IMR-90 (cell line): ENCODE results near the gene KRTAP10-9. TPM values are rescaled to one million over a fixed set of nuclear protein-coding genes. Genes with fewer than 3 reads are reported as not detected.

Experiments
- ATAC-seq: fragments of 200-7000 bp; cut with Tn5 transposase; 2 replicates; pipeline ENCODE4 v1.9.1; 2020; ENCODE audit warnings: low read depth, mild to moderate bottlenecking, moderate library complexity
- BruUV-seq: library from RNA; stranded (reverse); fragments of 400-500 nt; replicated peaks from 2 replicates; lab custom pipeline; 2021; lab: Mats Ljungman, UMichigan
- CTCF ChIA-PET: fragments of 300-600 bp; formaldehyde crosslinking; extraction: SDS; loops from one replicate; lab custom pipeline; 2021; ENCODE audit warnings: antibody characterized with exemption; lab: Yijun Ruan, JAX
- POLR2A ChIA-PET: fragments of 300-600 bp; sonication (Branson Sonifier 250); formaldehyde crosslinking; loops from one replicate; lab custom pipeline; 2022; ENCODE audit warnings: antibody characterized with exemption; ENCODE audit not compliant: unreplicated experiment; lab: Charles Lee
- DNase-seq: peaks from one replicate; pipeline ENCODE4 v3.0.0; 2013
- H2AFZ ChIP-seq: replicated peaks from 2 replicates; pipeline ENCODE3; 2013; ENCODE audit warnings: low read length, mild to moderate bottlenecking; ENCODE audit not compliant: poor library complexity
- H2AK5ac ChIP-seq: 2 replicates; pipeline ENCODE4 v1.6.1; 2013; ENCODE audit warnings: low read depth, low read length, inconsistent platforms
- H2AK9ac ChIP-seq: replicated peaks from 2 replicates; pipeline ENCODE3; 2013; ENCODE audit warnings: mild to moderate bottlenecking, low read depth, low read length, moderate library complexity; ENCODE audit not compliant: poor library complexity
- H2BK120ac ChIP-seq: 2 replicates; pipeline ENCODE4 v1.6.1; 2013; ENCODE audit warnings: low read depth, low read length, inconsistent platforms
- H2BK15ac ChIP-seq: 3 replicates; pipeline ENCODE4 v1.6.1; 2013; ENCODE audit warnings: low read depth, low read length, inconsistent platforms
- H2BK20ac ChIP-seq: 2 replicates; pipeline ENCODE4 v1.6.1; 2013; ENCODE audit warnings: low read depth, mild to moderate bottlenecking, inconsistent platforms, low read length, moderate library complexity
- H2BK5ac ChIP-seq: 2 replicates; pipeline ENCODE4 v1.6.1; 2013; ENCODE audit warnings: mild to moderate bottlenecking, low read depth, low read length, inconsistent platforms; ENCODE audit not compliant: poor library complexity, severe bottlenecking
- H3K14ac ChIP-seq: replicated peaks from 2 replicates; pipeline ENCODE4 v1.6.1; 2013; ENCODE audit warnings: low read depth, low read length, inconsistent platforms
- H3K18ac ChIP-seq: 2 replicates; pipeline ENCODE4 v1.6.1; 2013; ENCODE audit warnings: low read depth, low read length, control low read depth
- H3K23ac ChIP-seq: 2 replicates; pipeline ENCODE4 v1.6.1; 2013; ENCODE audit warnings: low read depth, low read length, inconsistent platforms
- H3K27ac ChIP-seq: 2 replicates; pipeline ENCODE4 v1.5.1; 2013; ENCODE audit warnings: mild to moderate bottlenecking, control low read depth, low read length; ENCODE audit not compliant: insufficient read depth
- H3K27me3 ChIP-seq: 2 replicates; pipeline ENCODE4 v1.6.1; 2013; ENCODE audit warnings: low read length; ENCODE audit not compliant: control insufficient read depth, insufficient read depth
- H3K36me3 ChIP-seq: 2 replicates; pipeline ENCODE4 v1.6.1; 2013; ENCODE audit warnings: low read length, mixed read lengths; ENCODE audit not compliant: control insufficient read depth, insufficient read depth
- H3K4ac ChIP-seq: 2 replicates; pipeline ENCODE4 v1.6.1; 2013; ENCODE audit warnings: low read depth, low read length, inconsistent platforms
- H3K4me1 ChIP-seq: 2 replicates; pipeline ENCODE4 v1.6.1; 2013; ENCODE audit warnings: low read length, mixed read lengths; ENCODE audit not compliant: control insufficient read depth, insufficient read depth
- H3K4me2 ChIP-seq: 2 replicates; pipeline ENCODE4 v1.6.1; 2013; ENCODE audit warnings: low read depth, mild to moderate bottlenecking, control low read depth, low read length, moderate library complexity
- H3K4me3 ChIP-seq: 2 replicates; pipeline ENCODE4 v1.5.1; 2013; ENCODE audit warnings: low read depth, mild to moderate bottlenecking, control low read depth, low read length, moderate library complexity; ENCODE audit not compliant: insufficient read depth
- H3K56ac ChIP-seq: 2 replicates; pipeline ENCODE4 v1.6.1; 2013; ENCODE audit warnings: low read length, inconsistent platforms; ENCODE audit not compliant: insufficient read depth; ENCODE audit errors: extremely low read depth
- H3K79me1 ChIP-seq, 2 experiments: 2 replicates each; pipeline ENCODE4 v1.6.1; 2013; ENCODE audit warnings: low read length in 2 of 2, inconsistent platforms in 1 of 2, low read depth in 1 of 2
- H3K9ac ChIP-seq: 2 replicates; pipeline ENCODE4 v1.6.1; 2013; ENCODE audit warnings: low read depth, low read length, control low read depth
- H3K9me1 ChIP-seq: 2 replicates; pipeline ENCODE4 v1.6.1; 2013; ENCODE audit warnings: low read length, inconsistent platforms; ENCODE audit not compliant: insufficient read depth
- H3K9me3 ChIP-seq: 2 replicates; pipeline ENCODE4 v1.6.1; 2013; ENCODE audit warnings: low read length; ENCODE audit not compliant: control insufficient read depth, insufficient read depth
- H4K20me1 ChIP-seq: 2 replicates; pipeline ENCODE4 v1.6.1; 2013; ENCODE audit warnings: low read length, inconsistent platforms; ENCODE audit not compliant: insufficient read depth
- H4K5ac ChIP-seq: 2 replicates; pipeline ENCODE4 v1.6.1; 2013; ENCODE audit warnings: mild to moderate bottlenecking, low read depth, low read length, control low read depth
- H4K8ac ChIP-seq, 2 experiments: 2 replicates each; pipeline ENCODE4 v1.6.1; 2013; ENCODE audit warnings: low read depth in 2 of 2, low read length in 2 of 2, control low read depth in 1 of 2, inconsistent platforms in 1 of 2
- H4K91ac ChIP-seq: 2 replicates; pipeline ENCODE4 v1.6.1; 2013; ENCODE audit warnings: low read depth, low read length, inconsistent platforms; ENCODE audit not compliant: insufficient read depth
- CHD1 ChIP-seq: IDR thresholded peaks from 2 replicates; pipeline ENCODE4 v1.6.1; 2012; ENCODE audit warnings: low read depth, low read length, improper control_type of control experiment
- FOS ChIP-seq: fragments of 150-350 bp; IDR thresholded peaks from 2 replicates; pipeline ENCODE4 v1.6.1; 2016; ENCODE audit warnings: low read depth, low read length
- POLR2A ChIP-seq: IDR thresholded peaks from 2 replicates; pipeline ENCODE4 v1.6.1; 2012; ENCODE audit warnings: mild to moderate bottlenecking, low read depth, low read length
- RFX5 ChIP-seq: IDR thresholded peaks from 2 replicates; pipeline ENCODE4 v1.8.0; 2012; ENCODE audit warnings: low read depth, mild to moderate bottlenecking, low read length, moderate library complexity
- WGBS, 2 experiments: methylation state at CpG; one replicate each; pipeline versions ENCODE4 v1.1.5 to v1.1.7; 2013; ENCODE audit warnings: missing lambda C conversion rate in 2 of 2; ENCODE audit not compliant: insufficient read length in 1 of 2; ENCODE audit errors: extremely low coverage in 2 of 2; 5-methylcytosine and 5-hydroxymethylcytosine counted together
- dilution Hi-C: fragments of 300-500 bp; cut with HindIII; formaldehyde crosslinking; loops from one replicate; pipeline ENCODE4 v1.14.3; 2018; ENCODE audit warnings: low sequenced_read_pairs; ENCODE audit not compliant: unreplicated experiment
- in situ Hi-C: fragments of 300-500 bp; cut with MboI; formaldehyde crosslinking; loops from 3 replicates; pipeline ENCODE4 v1.14.3; 2019; ENCODE audit warnings: low sequenced_read_pairs, inconsistent platforms, mixed read lengths
- intact Hi-C: fragments of 100-400 bp; cut with micrococcal nuclease; formaldehyde crosslinking; loops from 2 replicates; pipeline ENCODE4 v1.10.0; 2022
- polyA plus RNA-seq, 3 experiments: library from polyadenylated mRNA; depleted of rRNA; stranded (reverse); fragments of >200 nt; gene quantifications; 2 replicates each; pipeline ENCODE4 v1.2.3, GENCODE V29; 2012; ENCODE audit warnings: low replicate concordance in 1 of 3
- total RNA-seq: library from RNA; depleted of rRNA; stranded (reverse); fragments of >200 nt; gene quantifications from 2 replicates; pipeline ENCODE4 v1.2.3, GENCODE V29; 2012

KRTAP10-9 gene
- total and polyA plus RNA-seq, 2 of the 4 experiments (the other 2 are of a cell fraction) = not detected

- no peak overlapping the region for H3K14ac ChIP-seq
- no peak overlapping the region for H3K56ac ChIP-seq
- H2AFZ ChIP-seq = no peak overlapping the region
- ChIA-PET POLR2A (no interaction called here), CTCF (no interaction called here)
- ATAC-seq = no peak
- in situ Hi-C loops = no loop called here
- H3K9ac ChIP-seq = no peak overlapping the region
- H3K23ac ChIP-seq = no peak overlapping the region
- H3K9me3 ChIP-seq = no peaks in the 10 kb centered on the region
- H2AK5ac ChIP-seq = no peak overlapping the region
- H2AK9ac ChIP-seq = no peak overlapping the region
- H2BK5ac ChIP-seq = no peak overlapping the region
- H3K4me2 ChIP-seq = no peak overlapping the region
- no TSS peak for BruUV-seq
- peaks cover 2% of the 10 kb centered on the region for H3K27me3 ChIP-seq
- no peak for DNase-seq
- intact Hi-C loops = no loop called here
- H4K20me1 ChIP-seq = no peaks in the 10 kb centered on the region
- H3K4me3 ChIP-seq = no peak overlapping the region
- no peak overlapping the region for H2BK120ac ChIP-seq
- dilution Hi-C loops = no loop called here
- no peak overlapping the region for H3K27ac ChIP-seq
- H4K8ac ChIP-seq = no peak overlapping the region
- H3K9me1 ChIP-seq = no peaks in the 10 kb centered on the region
- no peak for TF ChIP-seq CHD1
- TF ChIP-seq RFX5 = no peak
- TF ChIP-seq POLR2A = no peak
- TF ChIP-seq FOS = no peak
- H2BK15ac ChIP-seq = no peak overlapping the region
- no peaks in the 10 kb centered on the region for H3K36me3 ChIP-seq
- H4K5ac ChIP-seq = no peak overlapping the region
- H2BK20ac ChIP-seq = no peak overlapping the region
- H4K91ac ChIP-seq = no peak overlapping the region
- no peaks in the 10 kb centered on the region for H3K79me1 ChIP-seq
- WGBS, 2 experiments = 20% methylated on average over 3 of the region's 17 CpGs; no CpG with 5 or more reads in 1 of the 2 experiments
- no peak overlapping the region for H3K18ac ChIP-seq
- no peak overlapping the region for H3K4ac ChIP-seq
- no peaks in the 10 kb centered on the region for H3K4me1 ChIP-seq
Observed at GRCh38 chr21:44603109-44603875, 23.6 kb upstream of the KRTAP10-9 start.
